Liver (tissue), 3 donors: ENCODE measurements around the gene C1orf53.

Experiments used
- CTCF ChIP-seq: fragments of 150-350 bp; IDR thresholded peaks from 2 replicates; pipeline ENCODE4 v1.5.1; 2017; ENCODE audit warnings: improper control_type of control experiment, low read depth, low read length; ENCODE audit not compliant: missing input control
- EGR1 ChIP-seq, 2 donors: IDR thresholded peaks; 2 replicates each; pipeline ENCODE4 v1.6.1; 2016 to 2018; ENCODE audit warnings: antibody characterized with exemption in 2 of 2, low read depth in 2 of 2
- RAD21 ChIP-seq, 2 donors: IDR thresholded peaks; 2 replicates each; pipeline ENCODE4 v1.6.1; 2016; ENCODE audit warnings: antibody characterized with exemption in 2 of 2, mild to moderate bottlenecking in 2 of 2
- YY1 ChIP-seq: IDR thresholded peaks from 2 replicates; pipeline ENCODE4 v1.6.1; 2016; ENCODE audit warnings: antibody characterized with exemption, mild to moderate bottlenecking
- donor health status: healthy.
- donor health status: healthy.

GRCh38 chr1:197896301-197896700 is 6.1 kb upstream of the C1orf53 start:
- TF ChIP-seq CTCF = no peak
- no peak for TF ChIP-seq EGR1 (IDR thresholded peaks at IDR 0.05; ENCODE audit: low read depth in 2 of 2)
- TF ChIP-seq YY1 = no peak
- no peak for TF ChIP-seq RAD21 (IDR thresholded peaks at IDR 0.05)
